HG03064 (cell line): Measurements from ENCODE around the gene ACTG1.

Source experiments
- ATAC-seq: cut with Tn5 transposase; IDR thresholded peaks from one replicate; pipeline ENCODE4 v1.9.1; 2021; ENCODE audit warnings: low read depth; ENCODE audit not compliant: unreplicated experiment

ACTG1 gene

GRCh38 chr17:81468111-81468769, 44.4 kb downstream of the ACTG1 start:
- no peak for ATAC-seq

- no peak for ATAC-seq
These were observed 45.8 kb downstream of the ACTG1 start for GRCh38 chr17:81466564-81467472.

- ATAC-seq: no peak
These were observed 46.7 kb downstream of the ACTG1 start for GRCh38 chr17:81465910-81466309.

GRCh38 chr17:81464586-81464985, 48.0 kb downstream of the ACTG1 start:
- no peak for ATAC-seq

- ATAC-seq: no peak
These were observed 49.1 kb downstream of the ACTG1 start for GRCh38 chr17:81463506-81463905.

- ATAC-seq: no peak
These were observed 50.0 kb downstream of the ACTG1 start for GRCh38 chr17:81462506-81463125.

GRCh38 chr17:81461607-81462500, 50.7 kb downstream of the ACTG1 start:
- ATAC-seq: no peak

GRCh38 chr17:81460856-81461460, 51.6 kb downstream of the ACTG1 start:
- no peak for ATAC-seq
